Right lobe of liver (tissue), 6 donors: ENCODE results near the gene PLXNB2. TPM values are rescaled to one million over a fixed set of nuclear protein-coding genes. Genes with fewer than 3 reads are reported as not detected.
A peak's percentile ranks its signal among the peaks of the same experiment; 100 is the strongest.

Experiments
- ATAC-seq, 4 donors: fragments of 200-7000 bp; cut with Tn5 transposase; one replicate each; pipeline ENCODE4 v1.9.1; 2020; ENCODE audit warnings: mild to moderate bottlenecking in 4 of 4, moderate library complexity in 4 of 4
- DNase-seq, 3 donors: peaks; one replicate each; pipeline ENCODE4 v3.0.0-alpha.2; 2020
- H3K27ac ChIP-seq, 3 donors: fragments of 200-600 bp; one replicate each; pipeline ENCODE4 v1.8.0; 2022
- H3K27me3 ChIP-seq, 2 donors: fragments of 200-600 bp; one replicate each; pipeline ENCODE4 v1.8.0; 2022
- H3K36me3 ChIP-seq, 4 donors: fragments of 200-600 bp; sonication (generic) in 1 of 4; one replicate each; pipeline versions ENCODE4 v1.5.1 to v1.8.0; 2017 to 2022; ENCODE audit warnings: control low read depth in 1 of 4
- H3K4me1 ChIP-seq, 4 donors: fragments of 200-600 bp; sonication (generic) in 1 of 4; one replicate each; pipeline versions ENCODE4 v1.5.1 to v1.8.0; 2017 to 2022; ENCODE audit warnings: control low read depth in 1 of 4
- H3K4me3 ChIP-seq, 3 donors: fragments of 200-600 bp; one replicate each; pipeline ENCODE4 v1.8.0; 2022
- H3K9me3 ChIP-seq, 4 donors: fragments of 200-600 bp; sonication (generic) in 1 of 4; one replicate each; pipeline versions ENCODE4 v1.5.1 to v1.8.0; 2017 to 2022; ENCODE audit warnings: control low read depth in 1 of 4
- POLR2A ChIP-seq: fragments of 450-650 bp; IDR thresholded peaks from one replicate; pipeline ENCODE4 v1.6.1; 2017; ENCODE audit warnings: antibody characterized with exemption, mild to moderate bottlenecking
- WGBS: methylation state at CpG from one replicate; pipeline ENCODE4 v1.1.6; 2018; ENCODE audit warnings: low coverage, low lambda C conversion rate; ENCODE audit not compliant: insufficient coverage; ENCODE audit errors: missing lambda C conversion rate; 5-methylcytosine and 5-hydroxymethylcytosine counted together
- intact Hi-C, 2 donors: fragments of 100-400 bp; cut with DNase I; formaldehyde crosslinking; loops; one replicate each; pipeline versions ENCODE4 v1.11.2 to v1.14.1; 2022
- total RNA-seq, 6 experiments: library from RNA; depleted of rRNA in 2 of 6; stranded (reverse); fragments of >200 nt in 2 of 6; fragmentation: NEBNext Ultra II Directional in 3 of 6; extraction: Animal tissue kit (Norgen Biotek cat#: 25700) in 3 of 6; gene quantifications; one replicate each; pipeline versions ENCODE4 v1.1.0 to v1.2.4, GENCODE V29; 2016 to 2023
- TF ChIP-seq, protein P1 (sequence below), 4 donors: fragments of 200-600 bp in 3 of 4; fragments of 450-650 bp in 1 of 4; IDR thresholded peaks; one replicate each; pipeline versions ENCODE4 v1.5.1 to v1.8.0; 2016 to 2022; ENCODE audit warnings: antibody characterized with exemption in 4 of 4, mild to moderate bottlenecking in 2 of 4
- donor health status: DM: no; HTN: yes; CAD: no.
- donor health status: DM: no; HTN: no; CAD: no.
- donor health status: DM: no; HTN: no; CAD: no.
- donor health status: DM: no; HTN: yes; CAD: no.
- donor health status: DM: no; HTN: yes; CAD: no.

Gene PLXNB2
- total RNA-seq, 6 experiments from 2014 or later, result 154 to 181 (median 161) TPM

- DNase-seq (peak; percentile 82 to 83 (median 82)), ATAC-seq (peak; percentile 67 to 72 (median 68))
- 23% methylated on average over 6 of the region's 25 CpGs for WGBS
- no peaks in the 10 kb centered on the region for H3K9me3 ChIP-seq
- H3K27ac ChIP-seq, result peak overlapping the region in 1 of 3 donors; percentile 43
- intact Hi-C loops, result loop anchor here in 1 of 2 donors (5.0 kb wide), 1 partner anchor 90 kb away; the partner anchor contains the start of gene PPP6R2
- no peaks in the 10 kb centered on the region for H3K36me3 ChIP-seq
- TF ChIP-seq POLR2A, result no peak
- TF ChIP-seq, protein P1, sequence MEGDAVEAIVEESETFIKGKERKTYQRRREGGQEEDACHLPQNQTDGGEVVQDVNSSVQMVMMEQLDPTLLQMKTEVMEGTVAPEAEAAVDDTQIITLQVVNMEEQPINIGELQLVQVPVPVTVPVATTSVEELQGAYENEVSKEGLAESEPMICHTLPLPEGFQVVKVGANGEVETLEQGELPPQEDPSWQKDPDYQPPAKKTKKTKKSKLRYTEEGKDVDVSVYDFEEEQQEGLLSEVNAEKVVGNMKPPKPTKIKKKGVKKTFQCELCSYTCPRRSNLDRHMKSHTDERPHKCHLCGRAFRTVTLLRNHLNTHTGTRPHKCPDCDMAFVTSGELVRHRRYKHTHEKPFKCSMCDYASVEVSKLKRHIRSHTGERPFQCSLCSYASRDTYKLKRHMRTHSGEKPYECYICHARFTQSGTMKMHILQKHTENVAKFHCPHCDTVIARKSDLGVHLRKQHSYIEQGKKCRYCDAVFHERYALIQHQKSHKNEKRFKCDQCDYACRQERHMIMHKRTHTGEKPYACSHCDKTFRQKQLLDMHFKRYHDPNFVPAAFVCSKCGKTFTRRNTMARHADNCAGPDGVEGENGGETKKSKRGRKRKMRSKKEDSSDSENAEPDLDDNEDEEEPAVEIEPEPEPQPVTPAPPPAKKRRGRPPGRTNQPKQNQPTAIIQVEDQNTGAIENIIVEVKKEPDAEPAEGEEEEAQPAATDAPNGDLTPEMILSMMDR (IDR thresholded peaks at IDR 0.05), result peak; percentile 63 to 78 (median 70)
- H3K4me1 ChIP-seq, result peaks cover 0 to 31% (median 8%) of the 10 kb centered on the region in 4 donors
- no peaks in the 10 kb centered on the region for H3K27me3 ChIP-seq
- no peak overlapping the region for H3K4me3 ChIP-seq
Measured at GRCh38 chr22:50252082-50253045, 55.1 kb downstream of the PLXNB2 start.

DNA sequence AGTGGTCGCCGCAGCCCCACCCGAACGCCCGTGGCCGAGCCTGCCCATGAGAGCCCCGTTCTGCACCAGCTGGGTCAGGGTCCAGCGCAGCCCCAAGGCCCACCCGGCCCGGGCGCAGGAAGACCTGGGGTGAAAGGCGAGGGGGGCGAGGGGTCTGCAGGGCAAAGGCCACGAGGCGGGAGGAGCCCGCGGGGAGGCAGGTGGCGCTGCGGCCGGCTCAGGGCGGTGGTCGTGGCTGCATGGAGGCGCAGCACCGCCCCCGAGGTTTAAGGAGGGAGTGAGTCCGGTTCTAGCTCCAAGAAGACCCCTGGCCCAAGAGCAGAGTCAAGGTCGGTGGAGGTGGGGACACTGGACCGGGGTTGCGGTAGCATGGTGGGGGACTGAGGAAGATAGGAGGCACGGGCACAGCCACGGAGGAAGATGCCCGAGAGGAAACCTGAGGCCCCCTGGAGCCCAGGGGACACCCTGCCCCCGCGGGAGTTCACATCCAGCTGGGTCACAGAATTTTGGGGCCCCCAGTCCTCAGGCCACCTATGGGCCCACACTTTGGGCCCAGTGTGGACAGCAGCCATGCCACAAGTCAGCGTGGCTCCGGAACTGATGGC, 55.9 kb downstream of the PLXNB2 start:
- WGBS, result 7% methylated on average over 11 of the region's 36 CpGs
- peak in 1 of 4 donors; percentile 3 for ATAC-seq
- intact Hi-C loops, result loop anchor here in 1 of 2 donors (5.0 kb wide), 1 partner anchor 91 kb away; the partner anchor contains the start of gene PPP6R2
- no peak for DNase-seq
- Histone ChIP-seq H3K27ac (peak overlapping the region in 1 of 3 donors; percentile 43), H3K36me3 (no peaks in the 10 kb centered on the region), H3K27me3 (no peaks in the 10 kb centered on the region), H3K4me3 (peak overlapping the region; percentile 57 to 80 (median 67)), H3K4me1 (peaks cover 0 to 28% (median 7%) of the 10 kb centered on the region in 4 donors), H3K9me3 (no peaks in the 10 kb centered on the region)
- no peak for TF ChIP-seq POLR2A
- TF ChIP-seq, protein P1 (IDR thresholded peaks at IDR 0.05), result no peak

DNA sequence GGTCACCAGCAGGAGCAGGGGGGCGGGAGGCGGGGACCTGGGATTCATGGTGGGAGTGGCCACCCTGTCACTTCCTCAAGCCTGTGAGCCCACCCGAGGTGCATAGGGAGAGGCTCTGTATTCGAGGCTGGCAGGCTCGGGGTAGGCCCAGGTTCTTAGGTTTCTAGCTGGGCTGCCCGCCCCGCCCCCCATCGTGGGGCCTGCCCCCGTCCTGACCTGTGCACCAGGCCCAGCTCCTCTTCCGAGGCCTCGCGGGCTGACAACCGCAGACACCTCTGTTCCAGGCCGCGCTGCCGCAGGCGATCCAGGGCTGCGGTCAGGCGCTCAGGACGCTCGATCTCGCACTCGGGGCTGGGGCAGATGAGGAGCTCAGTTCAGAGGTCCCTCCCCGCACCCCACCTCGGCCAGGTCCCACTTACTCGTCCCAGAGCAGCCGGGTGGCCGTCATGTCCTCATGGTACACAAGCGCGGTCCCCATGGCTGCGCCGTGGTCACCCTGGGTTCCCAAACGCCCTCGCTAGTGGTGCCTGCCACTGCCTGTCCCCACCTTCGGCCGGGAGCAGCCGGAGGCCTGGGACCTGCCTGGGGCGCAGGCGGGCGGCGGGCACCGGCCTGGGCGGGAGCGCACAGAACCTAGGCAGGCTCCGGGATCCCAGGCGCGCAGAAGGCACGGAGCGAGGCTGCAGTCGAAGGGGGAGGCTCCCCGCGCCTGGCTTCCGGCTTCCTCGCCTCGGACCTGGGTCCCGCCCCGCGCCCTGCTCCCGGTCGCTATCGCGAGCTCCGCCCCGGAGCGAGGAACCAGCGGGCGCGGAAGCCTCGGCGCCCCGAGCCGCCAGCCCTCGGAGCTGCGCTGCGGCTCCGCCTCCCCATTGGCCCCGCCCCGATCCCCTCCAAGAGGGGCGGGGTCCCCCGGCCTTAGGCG, 56.6 kb downstream of the PLXNB2 start, which contains the start of gene HDAC10:
TSS of gene HDAC10 (minus strand) at position 711 of the 922 bp plus-strand sequence. CDS start at position 478, 233 bp downstream.
- intact Hi-C loops, result loop anchor here in 1 of 2 donors (5.0 kb wide), 1 partner anchor 91 kb away; the partner anchor contains the start of gene PPP6R2
- peak; percentile 88 to 90 (median 89) for DNase-seq
- ATAC-seq, result peak; percentile 77 to 87 (median 82)
- no CpG with 5 or more reads among the region's 81 CpGs for WGBS
- H3K9me3 ChIP-seq, result no peaks in the 10 kb centered on the region
- no peaks in the 10 kb centered on the region for H3K36me3 ChIP-seq
- peak within 1 kb of the TSS; percentile 57 to 80 (median 67) for H3K4me3 ChIP-seq
- TF ChIP-seq, protein P1 (IDR thresholded peaks at IDR 0.05), result no peak
- TF ChIP-seq POLR2A, result peak; percentile 53
- no peaks in the 10 kb centered on the region for H3K27me3 ChIP-seq
- H3K4me1 ChIP-seq, result peaks cover 0 to 33% (median 8%) of the 10 kb centered on the region in 4 donors
- H3K27ac ChIP-seq, result peak within 1 kb of the TSS in 2 of 3 donors; percentile 39 to 43

DNA sequence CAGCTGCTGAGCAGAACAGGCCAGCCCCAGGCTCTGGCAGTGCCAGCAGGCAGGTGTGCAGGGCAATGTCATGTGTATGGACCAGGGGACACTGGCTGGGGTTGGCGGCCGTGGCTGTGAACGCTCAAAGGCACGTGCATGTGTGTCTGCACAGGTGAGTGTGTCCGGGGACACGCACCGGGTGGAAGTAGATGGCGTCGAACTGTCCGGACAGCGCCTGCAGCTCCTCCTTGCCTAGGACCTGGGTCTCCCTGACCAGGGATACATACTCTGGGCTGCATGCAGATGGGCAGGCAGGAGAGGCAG, 57.2 kb downstream of the PLXNB2 start:
- Histone ChIP-seq H3K4me1 (peaks cover 0 to 37% (median 10%) of the 10 kb centered on the region in 4 donors), H3K9me3 (no peaks in the 10 kb centered on the region), H3K4me3 (peak overlapping the region; percentile 57 to 80 (median 67)), H3K27me3 (no peaks in the 10 kb centered on the region), H3K36me3 (no peaks in the 10 kb centered on the region), H3K27ac (no peak overlapping the region)
- no CpG with 5 or more reads among the region's 11 CpGs for WGBS
- intact Hi-C loops, result loop anchor here in 1 of 2 donors (5.0 kb wide), 1 partner anchor 92 kb away; the partner anchor contains the start of gene PPP6R2
- no peak for TF ChIP-seq POLR2A
- TF ChIP-seq, protein P1 (IDR thresholded peaks at IDR 0.05), result no peak
- ATAC-seq (no peak), DNase-seq (no peak)
